Nephron progenitor cell (in vitro differentiated cells): ENCODE measurements around the gene GPANK1.

Source experiments
- DNase-seq: peaks from one replicate; pipeline ENCODE4 v3.0.0; 2021
- H3K27ac Mint-ChIP-seq: 2 replicates; pipeline ENCODE4 v1.8.0; 2021; ENCODE audit warnings: mild to moderate bottlenecking, moderate library complexity, mixed read lengths
- H3K27me3 Mint-ChIP-seq: 2 replicates; pipeline ENCODE4 v1.8.0; 2021; ENCODE audit warnings: mild to moderate bottlenecking, low read depth, mixed read lengths; ENCODE audit not compliant: poor library complexity
- H3K36me3 Mint-ChIP-seq: 2 replicates; pipeline ENCODE4 v1.8.0; 2021; ENCODE audit warnings: low read depth, mixed read lengths
- H3K4me1 Mint-ChIP-seq: 2 replicates; pipeline ENCODE4 v1.8.0; 2021; ENCODE audit warnings: mixed read lengths
- H3K4me3 Mint-ChIP-seq: 2 replicates; pipeline ENCODE4 v1.8.0; 2021; ENCODE audit warnings: mild to moderate bottlenecking, moderate library complexity, mixed read lengths
- H3K9me3 Mint-ChIP-seq: 2 replicates; pipeline ENCODE4 v1.8.0; 2021; ENCODE audit warnings: mild to moderate bottlenecking, moderate library complexity, mixed read lengths
- CTCF ChIP-seq: fragments of 200-600 bp; sonication (generic); IDR thresholded peaks from 2 replicates; pipeline ENCODE4 v1.5.0; 2021; ENCODE audit warnings: antibody characterized with exemption

GPANK1 gene

GRCh38 chr6:31641370-31641769 is 23.4 kb downstream of the GPANK1 start:
- Mint-ChIP-seq H3K27me3 (no peaks in the 10 kb centered on the region), H3K4me1 (no peaks in the 10 kb centered on the region), H3K4me3 (no peak overlapping the region), H3K27ac (peak overlapping the region; percentile 82), H3K9me3 (no peaks in the 10 kb centered on the region), H3K36me3 (peaks cover 62% of the 10 kb centered on the region)
- TF ChIP-seq CTCF, result no peak
- DNase-seq, result no peak

- no peak overlapping the region for H3K4me3 Mint-ChIP-seq
- no peak for DNase-seq
- H3K4me1 Mint-ChIP-seq, result no peaks in the 10 kb centered on the region
- no peak for TF ChIP-seq CTCF
- H3K27ac Mint-ChIP-seq, result peak overlapping the region; percentile 40
- H3K36me3 Mint-ChIP-seq, result peaks cover 62% of the 10 kb centered on the region
- no peaks in the 10 kb centered on the region for H3K9me3 Mint-ChIP-seq
- H3K27me3 Mint-ChIP-seq, result no peaks in the 10 kb centered on the region
These were observed 24.2 kb downstream of the GPANK1 start for GRCh38 chr6:31640612-31641011.

GRCh38 chr6:31639449-31639861 is 25.3 kb downstream of the GPANK1 start:
- Mint-ChIP-seq H3K27me3 (peaks cover 3% of the 10 kb centered on the region), H3K36me3 (peaks cover 59% of the 10 kb centered on the region), H3K4me3 (no peak overlapping the region), H3K27ac (peak overlapping the region; percentile 83), H3K9me3 (no peaks in the 10 kb centered on the region), H3K4me1 (no peaks in the 10 kb centered on the region)
- no peak for DNase-seq
- TF ChIP-seq CTCF, result no peak

- Mint-ChIP-seq H3K4me1 (peaks cover 2% of the 10 kb centered on the region), H3K9me3 (no peaks in the 10 kb centered on the region), H3K4me3 (no peak overlapping the region), H3K27me3 (peaks cover 3% of the 10 kb centered on the region), H3K27ac (peak overlapping the region; percentile 86), H3K36me3 (peaks cover 60% of the 10 kb centered on the region)
- no peak for DNase-seq
- TF ChIP-seq CTCF, result no peak
These were observed 25.8 kb downstream of the GPANK1 start for GRCh38 chr6:31639043-31639442.

GRCh38 chr6:31636698-31637596 is 27.9 kb downstream of the GPANK1 start:
- no peak overlapping the region for H3K4me3 Mint-ChIP-seq
- no peaks in the 10 kb centered on the region for H3K9me3 Mint-ChIP-seq
- peaks cover 71% of the 10 kb centered on the region for H3K36me3 Mint-ChIP-seq
- H3K27ac Mint-ChIP-seq, result peak overlapping the region; percentile 66
- H3K4me1 Mint-ChIP-seq, result peaks cover 5% of the 10 kb centered on the region
- H3K27me3 Mint-ChIP-seq, result peaks cover 3% of the 10 kb centered on the region
- no peak for TF ChIP-seq CTCF
- DNase-seq, result no peak
